Gastroesophageal sphincter (tissue), 4 donors: ENCODE measurements around the gene CDH4. TPM values are rescaled to one million over a fixed set of nuclear protein-coding genes. Genes with fewer than 3 reads are reported as not detected.

Experiments
- ATAC-seq: fragments of 150-250 bp; one replicate; pipeline ENCODE4 v1.9.1; 2016; ENCODE audit warnings: mild to moderate bottlenecking, moderate library complexity
- H3K27ac ChIP-seq, 4 donors: fragments of 200-600 bp; sonication (generic) in 3 of 4; 1 replicate in 3 of 4; 2 replicates in 1 of 4; pipeline ENCODE4 v1.5.1; 2016 to 2019
- H3K27me3 ChIP-seq: fragments of 200-600 bp; sonication (generic); one replicate; pipeline ENCODE4 v1.5.1; 2019
- H3K36me3 ChIP-seq, 2 donors: fragments of 200-600 bp; sonication (generic); one replicate each; pipeline ENCODE4 v1.5.1; 2019; ENCODE audit warnings: control low read depth in 1 of 2
- H3K4me1 ChIP-seq, 3 donors: fragments of 200-600 bp; sonication (generic); 1 replicate in 2 of 3; 2 replicates in 1 of 3; pipeline ENCODE4 v1.5.1; 2016 to 2019; ENCODE audit warnings: control low read depth in 2 of 3
- H3K4me3 ChIP-seq, 2 donors: fragments of 200-600 bp; sonication (generic); one replicate each; pipeline ENCODE4 v1.5.1; 2019; ENCODE audit warnings: mild to moderate bottlenecking in 1 of 2, moderate library complexity in 1 of 2
- H3K9me3 ChIP-seq, 3 donors: fragments of 200-600 bp; sonication (generic); one replicate each; pipeline ENCODE4 v1.5.1; 2017 to 2019; ENCODE audit warnings: control low read depth in 2 of 3
- CTCF ChIP-seq, 4 experiments: fragments of 200-600 bp in 2 of 4; fragments of 450-650 bp in 2 of 4; sonication (generic) in 1 of 4; IDR thresholded peaks; one replicate each; pipeline ENCODE4 v1.5.1; 2017 to 2019; ENCODE audit warnings: antibody characterized with exemption in 4 of 4, mild to moderate bottlenecking in 2 of 4, moderate library complexity in 2 of 4
- EP300 ChIP-seq: sonication (generic); formaldehyde crosslinking; IDR thresholded peaks from one replicate; pipeline ENCODE4 v1.6.1; 2017; ENCODE audit warnings: antibody characterized with exemption, mild to moderate bottlenecking
- POLR2A ChIP-seq, 2 donors: fragments of 450-650 bp; IDR thresholded peaks; one replicate each; pipeline ENCODE4 v1.6.1; 2017; ENCODE audit warnings: antibody characterized with exemption in 2 of 2, mild to moderate bottlenecking in 2 of 2, moderate library complexity in 1 of 2
- POLR2AphosphoS5 ChIP-seq: sonication (generic); formaldehyde crosslinking; IDR thresholded peaks from one replicate; pipeline ENCODE4 v1.6.1; 2017; ENCODE audit warnings: antibody characterized with exemption
- WGBS, 2 donors: methylation state at CpG; one replicate each; pipeline ENCODE4 v1.1.5; 2018; ENCODE audit warnings: low coverage in 1 of 2; 5-methylcytosine and 5-hydroxymethylcytosine counted together
- total RNA-seq, 4 donors: library from RNA; depleted of rRNA; stranded (reverse); fragments of >200 nt; gene quantifications; one replicate each; pipeline ENCODE4 v1.1.0, GENCODE V29; 2016

The CDH4 gene
- total RNA-seq, 4 donors from 2014 or later = under 0.01 to 1.5 (median 0.42) TPM; not detected in 1

GRCh38 chr20:61884571-61885389 lies 632.7 kb downstream of the CDH4 start:
- no peaks in the 10 kb centered on the region for H3K36me3 ChIP-seq
- H3K4me1 ChIP-seq = no peaks in the 10 kb centered on the region
- ATAC-seq = no peak
- peaks cover 65% of the 10 kb centered on the region for H3K27me3 ChIP-seq
- H3K27ac ChIP-seq = no peak overlapping the region
- no peak overlapping the region for H3K4me3 ChIP-seq
- TF ChIP-seq EP300 (no peak), CTCF (IDR thresholded peaks at IDR 0.05) (no peak), POLR2A (IDR thresholded peaks at IDR 0.05) (no peak), POLR2AphosphoS5 (no peak)
- 80 to 84% methylated on average over 4 to 11 of the region's 25 CpGs for WGBS, 2 donors
- no peaks in the 10 kb centered on the region for H3K9me3 ChIP-seq

- WGBS, 2 donors = 0% methylated on average over 1 of the region's 21 CpGs; no CpG with 5 or more reads in 1 of the 2 donors
- Histone ChIP-seq H3K4me3 (no peak overlapping the region), H3K4me1 (no peaks in the 10 kb centered on the region), H3K9me3 (no peaks in the 10 kb centered on the region), H3K27me3 (peaks cover 58% of the 10 kb centered on the region), H3K27ac (no peak overlapping the region), H3K36me3 (no peaks in the 10 kb centered on the region)
- ATAC-seq = no peak
- TF ChIP-seq CTCF (IDR thresholded peaks at IDR 0.05) = no peak
- TF ChIP-seq POLR2A (IDR thresholded peaks at IDR 0.05) = no peak
- no peak for TF ChIP-seq EP300
- TF ChIP-seq POLR2AphosphoS5 = no peak
Measured at GRCh38 chr20:61885759-61886715, 634.0 kb downstream of the CDH4 start.

- Histone ChIP-seq H3K4me1 (no peaks in the 10 kb centered on the region), H3K27ac (no peak overlapping the region), H3K4me3 (no peak overlapping the region), H3K9me3 (peaks cover 0 to under 1% (median 0%) of the 10 kb centered on the region in 3 donors), H3K27me3 (peaks cover 56% of the 10 kb centered on the region), H3K36me3 (no peaks in the 10 kb centered on the region)
- no peak for TF ChIP-seq POLR2AphosphoS5
- TF ChIP-seq CTCF (IDR thresholded peaks at IDR 0.05) = peak in 2 of 4 experiments; percentile 27 to 62
- no peak for TF ChIP-seq EP300
- no peak for TF ChIP-seq POLR2A (IDR thresholded peaks at IDR 0.05)
- no peak for ATAC-seq
- WGBS, 2 donors = 34 to 41% methylated on average over 6 to 7 of the region's 21 CpGs
Measured at GRCh38 chr20:61886721-61887595, 634.9 kb downstream of the CDH4 start.

- WGBS, 2 donors = 51 to 75% methylated on average over 7 of the region's 13 CpGs
- no peak for ATAC-seq
- Histone ChIP-seq H3K4me3 (no peak overlapping the region), H3K9me3 (peaks cover 0 to 7% (median 0%) of the 10 kb centered on the region in 3 donors), H3K4me1 (no peaks in the 10 kb centered on the region), H3K27me3 (peaks cover 55% of the 10 kb centered on the region), H3K27ac (no peak overlapping the region), H3K36me3 (no peaks in the 10 kb centered on the region)
- no peak for TF ChIP-seq POLR2A (IDR thresholded peaks at IDR 0.05)
- no peak for TF ChIP-seq EP300
- no peak for TF ChIP-seq POLR2AphosphoS5
- no peak for TF ChIP-seq CTCF (IDR thresholded peaks at IDR 0.05)
Measured at GRCh38 chr20:61887596-61888093, 635.6 kb downstream of the CDH4 start.
